ENCODE results near the gene SYTL3. TPM values are rescaled to one million over a fixed set of nuclear protein-coding genes. Genes with fewer than 3 reads are reported as not detected.

Gene SYTL3
- total and polyA plus RNA-seq, 7 donors, result 1.7 to 17.3 (median 4.1) TPM

DNA sequence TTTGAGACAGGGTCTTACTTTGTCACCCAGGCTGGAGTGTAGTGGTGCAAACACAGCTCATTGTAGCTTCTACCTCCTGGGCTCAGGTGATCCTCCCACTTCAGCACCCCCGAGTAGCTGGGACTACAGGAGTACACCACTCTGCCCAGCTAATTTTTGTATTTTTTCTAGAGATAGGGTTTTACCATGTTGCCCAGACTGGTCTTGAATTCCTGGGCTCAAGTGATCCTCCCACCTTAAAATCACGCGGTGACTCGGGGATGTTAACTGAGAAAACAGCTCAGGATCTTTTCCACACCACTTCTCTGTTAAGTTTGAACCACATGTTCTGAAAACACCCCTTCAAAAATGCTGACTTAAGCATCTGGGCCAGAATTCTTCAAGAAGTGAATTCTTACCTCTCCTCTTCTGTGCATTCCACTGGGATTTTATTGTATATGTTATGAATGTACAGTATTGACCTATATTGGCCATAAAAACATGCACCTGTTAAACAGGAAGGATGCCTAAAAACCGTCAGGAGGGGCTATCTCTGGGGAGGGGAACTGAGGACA lies 72.4 kb downstream of the SYTL3 start:
- Histone ChIP-seq H3K36me3 (ENCODE audit: insufficient read depth in 1 of 2, low read depth in 1 of 2) (peaks cover 0 to 35% of the 10 kb centered on the region in 2 donors), H3K27ac (no peak overlapping the region), H3K9me3 (no peaks in the 10 kb centered on the region), H3K4me1 (no peaks in the 10 kb centered on the region), H3K4me3 (no peak overlapping the region), H3K27me3 (ENCODE audit: insufficient read depth in 3 of 3, low read length in 2 of 3) (no peaks in the 10 kb centered on the region)
- ATAC-seq (no peak), DNase-seq (no peak)
- intact Hi-C loops (cut with DNase I), result no loop called here
- 83 to 90% (median 86%) methylated on average over 5 of the region's 5 CpGs for WGBS, 3 donors
- TF ChIP-seq, protein P1, sequence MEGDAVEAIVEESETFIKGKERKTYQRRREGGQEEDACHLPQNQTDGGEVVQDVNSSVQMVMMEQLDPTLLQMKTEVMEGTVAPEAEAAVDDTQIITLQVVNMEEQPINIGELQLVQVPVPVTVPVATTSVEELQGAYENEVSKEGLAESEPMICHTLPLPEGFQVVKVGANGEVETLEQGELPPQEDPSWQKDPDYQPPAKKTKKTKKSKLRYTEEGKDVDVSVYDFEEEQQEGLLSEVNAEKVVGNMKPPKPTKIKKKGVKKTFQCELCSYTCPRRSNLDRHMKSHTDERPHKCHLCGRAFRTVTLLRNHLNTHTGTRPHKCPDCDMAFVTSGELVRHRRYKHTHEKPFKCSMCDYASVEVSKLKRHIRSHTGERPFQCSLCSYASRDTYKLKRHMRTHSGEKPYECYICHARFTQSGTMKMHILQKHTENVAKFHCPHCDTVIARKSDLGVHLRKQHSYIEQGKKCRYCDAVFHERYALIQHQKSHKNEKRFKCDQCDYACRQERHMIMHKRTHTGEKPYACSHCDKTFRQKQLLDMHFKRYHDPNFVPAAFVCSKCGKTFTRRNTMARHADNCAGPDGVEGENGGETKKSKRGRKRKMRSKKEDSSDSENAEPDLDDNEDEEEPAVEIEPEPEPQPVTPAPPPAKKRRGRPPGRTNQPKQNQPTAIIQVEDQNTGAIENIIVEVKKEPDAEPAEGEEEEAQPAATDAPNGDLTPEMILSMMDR (IDR thresholded peaks at IDR 0.05), result no peak

DNA sequence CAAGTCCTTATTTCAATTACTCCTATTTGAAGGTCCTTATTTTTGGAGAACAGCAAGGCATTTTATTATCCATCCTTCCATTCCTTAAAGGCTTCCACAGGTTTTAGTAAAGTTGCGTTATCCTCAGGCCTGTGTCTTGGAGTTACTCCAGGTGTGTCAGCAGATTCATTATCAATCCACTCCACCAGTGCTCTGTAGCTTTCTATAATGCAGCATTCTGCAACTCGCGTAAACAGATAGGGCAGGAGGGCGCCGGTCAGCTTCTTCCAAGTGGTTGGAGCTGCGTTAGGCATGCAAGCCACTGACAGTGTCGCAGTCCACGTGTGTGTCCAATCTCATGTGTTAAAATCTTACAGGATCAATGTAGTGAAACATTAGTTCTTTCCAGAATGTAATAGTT lies 75.8 kb downstream of the SYTL3 start:
- intact Hi-C loops (cut with DNase I), result no loop called here
- TF ChIP-seq, protein P1 (IDR thresholded peaks at IDR 0.05), result no peak
- Histone ChIP-seq H3K9me3 (no peaks in the 10 kb centered on the region), H3K4me3 (no peak overlapping the region), H3K27me3 (ENCODE audit: insufficient read depth in 3 of 3, low read length in 2 of 3) (no peaks in the 10 kb centered on the region), H3K27ac (no peak overlapping the region), H3K4me1 (no peaks in the 10 kb centered on the region), H3K36me3 (ENCODE audit: insufficient read depth in 1 of 2, low read depth in 1 of 2) (peaks cover 0 to 26% of the 10 kb centered on the region in 2 donors)
- 94% methylated on average over 8 of the region's 8 CpGs for WGBS, 3 donors
- ATAC-seq (no peak), DNase-seq (no peak)

DNA sequence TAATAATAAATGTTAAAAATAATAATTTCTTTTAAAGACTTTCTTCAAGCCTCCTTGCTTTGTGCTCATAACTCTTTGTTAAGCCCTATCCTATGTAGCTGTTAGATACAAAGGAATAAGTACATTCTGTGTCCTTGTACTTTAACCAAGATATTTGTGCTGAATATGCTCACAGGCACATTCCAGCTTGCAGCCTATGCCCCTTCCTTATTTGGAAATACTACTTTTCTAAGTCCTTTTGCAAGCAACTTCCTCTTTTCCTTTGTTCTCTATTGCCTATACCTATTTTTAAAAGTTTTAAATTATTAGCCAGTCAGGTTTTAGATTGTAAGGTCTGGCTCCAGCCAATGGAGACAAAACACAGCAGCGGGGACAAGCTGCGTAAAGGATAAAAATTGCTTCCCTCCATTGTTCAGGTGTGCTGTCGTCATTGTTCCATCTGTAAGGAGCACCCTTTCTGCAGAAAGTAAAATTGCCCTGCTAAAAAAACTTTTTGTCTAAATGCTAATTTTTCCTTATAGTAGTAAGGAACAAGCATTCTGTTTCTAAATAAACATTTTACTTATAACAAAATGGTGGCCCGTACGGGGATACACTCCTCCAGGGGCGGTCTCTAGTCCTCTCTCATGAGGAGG lies 80.2 kb downstream of the SYTL3 start:
- Histone ChIP-seq H3K4me1 (no peaks in the 10 kb centered on the region), H3K4me3 (no peak overlapping the region), H3K36me3 (ENCODE audit: insufficient read depth in 1 of 2, low read depth in 1 of 2) (peaks cover 0 to 26% of the 10 kb centered on the region in 2 donors), H3K27me3 (ENCODE audit: insufficient read depth in 3 of 3, low read length in 2 of 3) (no peaks in the 10 kb centered on the region), H3K27ac (no peak overlapping the region), H3K9me3 (no peaks in the 10 kb centered on the region)
- DNase-seq, result no peak
- intact Hi-C loops (cut with DNase I), result no loop called here
- 96 to 97% (median 97%) methylated on average over 6 of the region's 6 CpGs for WGBS, 3 donors
- TF ChIP-seq, protein P1 (IDR thresholded peaks at IDR 0.05), result no peak
- no peak for ATAC-seq

DNA sequence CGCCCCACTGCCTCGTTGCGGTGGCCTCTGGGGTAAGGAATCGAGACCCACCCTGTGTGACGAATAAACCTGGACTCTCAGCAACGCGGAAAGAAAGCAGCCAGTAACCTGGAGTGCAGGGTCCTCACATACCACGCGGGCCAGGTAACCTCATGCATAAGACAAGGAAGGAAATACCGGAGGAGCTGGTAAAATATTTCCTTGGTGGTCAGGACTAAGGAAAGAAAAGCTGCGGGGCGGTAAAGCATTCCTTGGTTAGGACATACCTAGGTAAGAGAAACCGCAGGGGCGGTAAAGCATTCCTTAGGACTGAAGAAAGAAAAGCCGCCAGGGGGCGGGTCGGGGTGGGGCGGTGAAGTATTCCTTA lies 80.7 kb downstream of the SYTL3 start:
- H3K4me1 ChIP-seq, result no peaks in the 10 kb centered on the region
- no peak overlapping the region for H3K27ac ChIP-seq
- ATAC-seq (no peak), DNase-seq (no peak)
- H3K4me3 ChIP-seq, result no peak overlapping the region
- intact Hi-C loops (cut with DNase I), result no loop called here
- H3K36me3 ChIP-seq (ENCODE audit: insufficient read depth in 1 of 2, low read depth in 1 of 2), result peaks cover 0 to 25% of the 10 kb centered on the region in 2 donors
- TF ChIP-seq, protein P1 (IDR thresholded peaks at IDR 0.05), result no peak
- no peaks in the 10 kb centered on the region for H3K9me3 ChIP-seq
- WGBS, 3 donors, result 95 to 98% (median 97%) methylated on average over 18 of the region's 18 CpGs
- no peaks in the 10 kb centered on the region for H3K27me3 ChIP-seq (ENCODE audit: insufficient read depth in 3 of 3, low read length in 2 of 3)

DNA sequence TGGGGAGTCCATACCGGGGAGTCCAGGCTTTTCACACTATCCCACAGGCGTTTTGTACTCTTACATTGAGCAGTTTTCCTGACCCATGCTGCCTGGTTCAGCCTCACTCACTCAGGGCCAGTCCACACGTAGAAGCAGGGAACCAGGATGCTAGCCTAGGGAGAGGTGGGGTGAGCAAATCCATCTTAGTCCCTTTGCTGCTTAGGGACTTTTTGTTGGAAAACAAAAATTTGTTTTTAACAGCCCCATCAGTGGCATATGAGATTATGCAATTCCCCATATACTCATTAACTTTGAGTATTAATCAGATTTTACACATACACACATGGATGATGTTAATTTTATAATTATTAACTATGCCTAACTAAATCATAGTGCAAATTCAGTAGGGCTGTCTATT lies 85.2 kb downstream of the SYTL3 start:
- no peaks in the 10 kb centered on the region for H3K9me3 ChIP-seq
- DNase-seq, result no peak
- no peaks in the 10 kb centered on the region for H3K4me1 ChIP-seq
- no peak overlapping the region for H3K4me3 ChIP-seq
- peaks cover 0 to under 1% of the 10 kb centered on the region in 2 donors for H3K36me3 ChIP-seq (ENCODE audit: insufficient read depth in 1 of 2, low read depth in 1 of 2)
- TF ChIP-seq, protein P1 (IDR thresholded peaks at IDR 0.05), result no peak
- intact Hi-C loops (cut with DNase I), result no loop called here
- ATAC-seq, result no peak
- H3K27me3 ChIP-seq (ENCODE audit: insufficient read depth in 3 of 3, low read length in 2 of 3), result no peaks in the 10 kb centered on the region
- no peak overlapping the region for H3K27ac ChIP-seq
- WGBS, 3 donors, result 83 to 91% (median 86%) methylated on average over 3 of the region's 3 CpGs

Measured in psoas muscle (tissue), 8 donors.